Adipocyte (in vitro differentiated cells): ENCODE results near the gene TIMM17B.

Source experiments
- DNase-seq: peaks from one replicate; pipeline ENCODE4 v3.0.0-alpha.2; 2015; ENCODE audit warnings: low read depth
- H3K27me3 ChIP-seq: replicated peaks from 2 replicates; pipeline ENCODE4 v1.7.0; 2013; ENCODE audit warnings: mild to moderate bottlenecking, low read length, moderate library complexity; ENCODE audit not compliant: control insufficient read depth, insufficient read depth
- H3K36me3 ChIP-seq: 2 replicates; pipeline ENCODE4 v1.7.0; 2013; ENCODE audit warnings: low read length, mild to moderate bottlenecking, moderate library complexity; ENCODE audit not compliant: control insufficient read depth, insufficient read depth, severe bottlenecking
- H3K4me1 ChIP-seq: 2 replicates; pipeline ENCODE4 v1.7.0; 2013; ENCODE audit warnings: mild to moderate bottlenecking, low read length, moderate library complexity; ENCODE audit not compliant: control insufficient read depth, insufficient read depth
- H3K4me3 ChIP-seq: 2 replicates; pipeline ENCODE4 v1.7.0; 2013; ENCODE audit warnings: mild to moderate bottlenecking, low read length, moderate library complexity
- H3K9ac ChIP-seq: 2 replicates; pipeline ENCODE4 v1.7.0; 2013; ENCODE audit warnings: mild to moderate bottlenecking, low read length, moderate library complexity
- H3K9me3 ChIP-seq: 2 replicates; pipeline ENCODE4 v1.7.0; 2013; ENCODE audit warnings: mild to moderate bottlenecking, low read length, moderate library complexity; ENCODE audit not compliant: control insufficient read depth

TIMM17B gene

GRCh38 chrX:48897625-48898306, at the start of gene TIMM17B, which contains the start of gene PQBP1:
Gene TIMM17B, minus strand, starts transcription at chrX:48897768. Its CDS starts 19 bp downstream, at chrX:48897749.
Gene PQBP1, plus strand, starts transcription at chrX:48897930. Its CDS starts 580 bp downstream, at chrX:48898510.
- Histone ChIP-seq H3K36me3 (peaks cover 23% of the 10 kb centered on the region), H3K4me1 (peaks cover 5% of the 10 kb centered on the region), H3K27me3 (no peaks in the 10 kb centered on the region), H3K9me3 (no peaks in the 10 kb centered on the region), H3K4me3 (peak within 1 kb of the TSS; percentile 91), H3K9ac (peak within 1 kb of the TSS; percentile 95)
- DNase-seq: peak; percentile 93

- peaks cover 14% of the 10 kb centered on the region for H3K36me3 ChIP-seq
- no peak overlapping the region for H3K4me3 ChIP-seq
- H3K9ac ChIP-seq: no peak overlapping the region
- H3K9me3 ChIP-seq: no peaks in the 10 kb centered on the region
- no peaks in the 10 kb centered on the region for H3K27me3 ChIP-seq
- no peaks in the 10 kb centered on the region for H3K4me1 ChIP-seq
- DNase-seq: peak; percentile 73
These were observed 48.2 kb upstream of the TIMM17B start for GRCh38 chrX:48945517-48946348.

GRCh38 chrX:48942895-48943294, 45.3 kb upstream of the TIMM17B start:
- Histone ChIP-seq H3K27me3 (peaks cover 10% of the 10 kb centered on the region), H3K4me1 (no peaks in the 10 kb centered on the region)
- no peak for DNase-seq

GRCh38 chrX:48940404-48940955, 42.9 kb upstream of the TIMM17B start:
- Histone ChIP-seq H3K36me3 (peaks cover 25% of the 10 kb centered on the region), H3K9ac (no peak overlapping the region), H3K4me1 (no peaks in the 10 kb centered on the region), H3K4me3 (no peak overlapping the region), H3K27me3 (peaks cover 10% of the 10 kb centered on the region), H3K9me3 (no peaks in the 10 kb centered on the region)
- DNase-seq: no peak

More at GRCh38 chrX:48942895-48943294, 45.3 kb upstream of the TIMM17B start:
- no peaks in the 10 kb centered on the region for H3K9me3 ChIP-seq
- no peak overlapping the region for H3K9ac ChIP-seq
- peaks cover 25% of the 10 kb centered on the region for H3K36me3 ChIP-seq
- no peak overlapping the region for H3K4me3 ChIP-seq

GRCh38 chrX:48939524-48940228, 42.1 kb upstream of the TIMM17B start:
- Histone ChIP-seq H3K27me3 (peaks cover 10% of the 10 kb centered on the region), H3K36me3 (peaks cover 31% of the 10 kb centered on the region), H3K9me3 (no peaks in the 10 kb centered on the region), H3K9ac (no peak overlapping the region), H3K4me3 (no peak overlapping the region), H3K4me1 (no peaks in the 10 kb centered on the region)
- no peak for DNase-seq

GRCh38 chrX:48938721-48939425, 41.3 kb upstream of the TIMM17B start:
- no peaks in the 10 kb centered on the region for H3K4me1 ChIP-seq
- H3K36me3 ChIP-seq: peaks cover 37% of the 10 kb centered on the region
- no peak overlapping the region for H3K4me3 ChIP-seq
- no peak overlapping the region for H3K9ac ChIP-seq
- DNase-seq: no peak
- H3K27me3 ChIP-seq: peaks cover 10% of the 10 kb centered on the region
- no peaks in the 10 kb centered on the region for H3K9me3 ChIP-seq

- Histone ChIP-seq H3K4me1 (no peaks in the 10 kb centered on the region), H3K9me3 (peaks cover 6% of the 10 kb centered on the region), H3K36me3 (peaks cover 41% of the 10 kb centered on the region), H3K4me3 (no peak overlapping the region), H3K27me3 (peaks cover 10% of the 10 kb centered on the region), H3K9ac (no peak overlapping the region)
- DNase-seq: no peak
These were observed 39.7 kb upstream of the TIMM17B start for GRCh38 chrX:48937054-48937907.

- Histone ChIP-seq H3K36me3 (peaks cover 37% of the 10 kb centered on the region), H3K27me3 (peaks cover 10% of the 10 kb centered on the region), H3K9ac (no peak overlapping the region), H3K4me1 (no peaks in the 10 kb centered on the region), H3K9me3 (peaks cover 6% of the 10 kb centered on the region), H3K4me3 (no peak overlapping the region)
- DNase-seq: no peak
These were observed 39.0 kb upstream of the TIMM17B start for GRCh38 chrX:48936429-48937053.

- H3K9me3 ChIP-seq: peaks cover 6% of the 10 kb centered on the region
- no peak overlapping the region for H3K4me3 ChIP-seq
- DNase-seq: no peak
- peaks cover 10% of the 10 kb centered on the region for H3K27me3 ChIP-seq
- no peaks in the 10 kb centered on the region for H3K4me1 ChIP-seq
- peaks cover 38% of the 10 kb centered on the region for H3K36me3 ChIP-seq
- no peak overlapping the region for H3K9ac ChIP-seq
These were observed 37.7 kb upstream of the TIMM17B start for GRCh38 chrX:48935301-48935670.
